Inflammatory macrophage (primary cell): ENCODE results near the gene PPP2R2B.
"Not testable (repeated sequence)": the region's sequence is repeated elsewhere in the genome, so short reads cannot be mapped to it uniquely, and the experiment has no call there.

Source experiments
- DNase-seq, 2 donors: peaks; one replicate each; pipeline ENCODE4 v3.0.0-alpha.2; 2020 to 2022

Gene PPP2R2B

GRCh38 chr5:146642410-146642809 is 236.1 kb downstream of the PPP2R2B start:
- no peak for DNase-seq

GRCh38 chr5:146641941-146642340 is 236.6 kb downstream of the PPP2R2B start:
- DNase-seq, result no peak

GRCh38 chr5:146640285-146640896 is 238.2 kb downstream of the PPP2R2B start:
- no peak for DNase-seq

- DNase-seq, result no peak
Observed at GRCh38 chr5:146635443-146635842, 243.1 kb downstream of the PPP2R2B start.

GRCh38 chr5:146633323-146633764 is 245.2 kb downstream of the PPP2R2B start:
- DNase-seq, result no peak

- DNase-seq, result no peak
Observed at GRCh38 chr5:146632620-146633322, 245.8 kb downstream of the PPP2R2B start.

GRCh38 chr5:146630472-146630871 is 248.1 kb downstream of the PPP2R2B start:
- DNase-seq, result no peak

- no peak for DNase-seq
Observed at GRCh38 chr5:146628950-146629349, 249.6 kb downstream of the PPP2R2B start.

GRCh38 chr5:146626936-146627335 is 251.6 kb downstream of the PPP2R2B start:
- DNase-seq, result no peak

- no peak for DNase-seq
Observed at GRCh38 chr5:146624179-146624578, 254.4 kb downstream of the PPP2R2B start.

GRCh38 chr5:146623666-146624065 is 254.9 kb downstream of the PPP2R2B start:
- no peak for DNase-seq

GRCh38 chr5:146623009-146623408 is 255.5 kb downstream of the PPP2R2B start:
- DNase-seq, result no peak

GRCh38 chr5:146622391-146622790 is 256.2 kb downstream of the PPP2R2B start:
- DNase-seq, result no peak

- no peak for DNase-seq
Observed at GRCh38 chr5:146620669-146621051, 257.9 kb downstream of the PPP2R2B start.

GRCh38 chr5:146620031-146620668 is 258.4 kb downstream of the PPP2R2B start:
- DNase-seq, result no peak

GRCh38 chr5:146618434-146618833 is 260.1 kb downstream of the PPP2R2B start:
- no peak for DNase-seq

GRCh38 chr5:146609731-146610130 is 268.8 kb downstream of the PPP2R2B start:
- not testable (repeated sequence) for DNase-seq

- no peak for DNase-seq
Observed at GRCh38 chr5:146607659-146608332, 270.8 kb downstream of the PPP2R2B start.

- no peak for DNase-seq
Observed at GRCh38 chr5:146606893-146607292, 271.7 kb downstream of the PPP2R2B start.

- DNase-seq, result no peak
Observed at GRCh38 chr5:146600376-146600775, 278.2 kb downstream of the PPP2R2B start.

GRCh38 chr5:146599261-146599660 is 279.3 kb downstream of the PPP2R2B start:
- no peak for DNase-seq

- no peak for DNase-seq
Observed at GRCh38 chr5:146595088-146595487, 283.5 kb downstream of the PPP2R2B start.

GRCh38 chr5:146592352-146592751 is 286.2 kb downstream of the PPP2R2B start:
- DNase-seq, result no peak

- no peak for DNase-seq
Observed at GRCh38 chr5:146589028-146589345, 289.6 kb downstream of the PPP2R2B start.
